NCI-H2227 treated with DMSO at 0.1 percent for 48 hours (cell line): ENCODE measurements around the gene DCUN1D2.

ENCODE experiments used
- DNase-seq: peaks from one replicate; lab custom pipeline; 2025; lab: John Stamatoyannopoulos, UW

DCUN1D2 gene

DNA sequence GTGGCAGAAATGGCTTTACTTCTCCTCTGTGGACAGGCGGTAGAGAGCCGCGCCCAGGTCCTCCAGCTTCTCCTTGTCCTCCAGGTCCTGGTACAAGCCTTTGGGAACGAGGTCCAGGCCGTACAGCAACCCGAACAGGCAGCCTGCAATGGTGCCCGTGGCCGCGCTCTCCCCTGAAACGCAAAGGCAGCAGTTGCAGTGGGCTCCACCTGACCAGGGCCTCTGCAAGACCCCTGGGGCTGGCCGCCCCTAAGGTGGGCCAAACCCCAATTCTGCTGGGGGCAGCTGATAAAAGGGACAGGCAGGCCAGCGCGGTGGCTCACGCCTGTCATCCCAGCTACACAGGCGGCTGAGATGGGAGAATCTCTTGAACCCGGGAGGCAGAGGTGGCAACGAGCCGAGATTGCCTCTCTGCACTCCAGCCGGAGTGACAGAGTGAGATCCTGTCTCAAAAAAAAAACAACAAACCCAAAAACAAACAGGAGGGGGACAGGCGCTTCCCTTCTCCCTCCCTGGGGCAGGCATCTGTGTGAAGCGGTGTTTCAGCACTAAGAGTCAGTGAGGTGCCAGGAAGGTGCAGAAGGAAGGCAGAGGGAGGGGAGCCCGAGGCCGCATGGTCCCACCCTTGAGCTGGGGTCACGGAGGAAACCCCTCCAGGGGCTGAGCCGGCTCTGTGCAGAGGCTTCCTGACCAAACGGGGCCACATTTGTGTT, 67.5 kb downstream of the DCUN1D2 start:
- no peak for DNase-seq

DNA sequence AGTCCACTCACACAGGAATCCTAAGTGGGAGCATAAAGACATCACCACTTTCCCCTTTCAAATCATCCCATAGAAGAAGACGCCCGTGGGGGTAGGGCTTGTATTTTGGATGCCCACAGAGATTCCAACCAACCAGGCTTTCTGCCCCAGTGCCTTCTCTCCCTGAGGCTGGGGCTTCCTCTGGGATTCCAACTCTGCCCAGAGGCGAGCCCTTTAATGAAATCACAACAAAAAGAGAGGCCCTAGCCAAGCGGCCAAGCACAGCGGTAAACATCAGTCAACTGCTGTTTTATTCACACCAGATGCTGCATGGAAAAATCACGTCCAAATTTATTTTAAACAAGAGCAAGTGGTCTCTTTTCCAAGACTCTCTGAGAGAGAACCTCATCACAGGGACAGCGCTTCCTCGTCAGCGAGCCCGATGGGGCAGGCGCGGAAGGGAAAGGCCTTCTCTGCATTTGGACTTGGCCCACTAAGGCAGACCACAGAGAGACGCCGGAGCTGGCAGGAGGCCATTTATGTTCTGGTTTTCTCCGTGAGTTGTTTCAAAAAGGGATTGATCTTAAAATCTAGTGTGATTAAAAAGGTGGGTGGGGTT, 68.7 kb downstream of the DCUN1D2 start:
- DNase-seq = no peak

DNA sequence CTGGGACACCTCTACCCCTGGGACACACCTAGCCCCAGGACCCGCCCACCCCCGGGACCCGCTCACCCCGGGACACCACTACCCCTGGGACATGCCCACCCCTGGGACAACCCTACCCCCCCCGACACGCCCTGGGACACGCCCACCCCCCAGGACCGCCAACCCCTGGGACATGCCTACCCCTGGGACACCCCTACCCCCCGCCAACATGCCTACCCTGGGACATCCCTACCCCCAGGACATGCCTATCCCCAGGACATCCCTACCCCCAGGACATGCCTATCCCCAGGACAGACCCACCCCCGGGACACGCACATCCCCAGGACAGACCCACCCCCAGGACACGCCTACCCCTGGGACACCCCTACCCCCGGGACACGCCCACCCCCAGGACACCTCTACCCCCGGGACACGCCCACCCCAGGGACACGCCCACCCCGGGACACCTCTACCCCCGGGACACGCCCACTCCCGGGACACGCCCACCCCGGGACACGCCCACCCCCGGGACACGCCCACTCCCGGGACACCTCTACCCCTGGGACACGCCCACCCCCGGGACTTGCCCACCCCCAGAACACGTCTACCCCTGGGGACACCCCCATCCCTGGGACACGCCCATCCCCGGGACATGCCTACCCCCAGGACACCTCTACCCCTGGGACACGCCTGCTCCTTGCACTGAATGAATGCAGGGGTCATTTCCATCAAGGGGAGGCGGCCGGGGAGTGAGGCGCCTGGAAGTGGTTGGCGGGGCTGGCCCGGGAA, 69.5 kb downstream of the DCUN1D2 start:
- DNase-seq = no peak

DNA sequence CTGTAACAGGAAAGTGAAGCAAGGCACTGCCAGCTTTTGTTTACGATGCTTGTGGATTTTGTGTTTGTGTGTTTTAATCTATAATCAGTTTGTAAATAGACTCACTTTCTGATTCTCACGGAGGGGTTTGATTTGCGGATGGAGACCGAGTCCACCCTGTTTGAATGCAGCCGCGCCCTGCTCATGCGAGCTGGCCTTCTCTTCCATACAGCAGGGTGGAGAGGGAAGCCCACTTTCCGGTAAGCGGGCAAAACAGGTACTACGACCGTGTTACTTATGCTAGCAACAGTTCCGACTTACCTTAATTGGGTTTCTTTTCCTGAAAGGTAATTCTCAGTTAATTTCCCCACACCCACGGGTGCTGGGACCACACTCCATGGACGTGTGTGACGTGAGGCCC, 70.3 kb downstream of the DCUN1D2 start:
- no peak for DNase-seq

DNA sequence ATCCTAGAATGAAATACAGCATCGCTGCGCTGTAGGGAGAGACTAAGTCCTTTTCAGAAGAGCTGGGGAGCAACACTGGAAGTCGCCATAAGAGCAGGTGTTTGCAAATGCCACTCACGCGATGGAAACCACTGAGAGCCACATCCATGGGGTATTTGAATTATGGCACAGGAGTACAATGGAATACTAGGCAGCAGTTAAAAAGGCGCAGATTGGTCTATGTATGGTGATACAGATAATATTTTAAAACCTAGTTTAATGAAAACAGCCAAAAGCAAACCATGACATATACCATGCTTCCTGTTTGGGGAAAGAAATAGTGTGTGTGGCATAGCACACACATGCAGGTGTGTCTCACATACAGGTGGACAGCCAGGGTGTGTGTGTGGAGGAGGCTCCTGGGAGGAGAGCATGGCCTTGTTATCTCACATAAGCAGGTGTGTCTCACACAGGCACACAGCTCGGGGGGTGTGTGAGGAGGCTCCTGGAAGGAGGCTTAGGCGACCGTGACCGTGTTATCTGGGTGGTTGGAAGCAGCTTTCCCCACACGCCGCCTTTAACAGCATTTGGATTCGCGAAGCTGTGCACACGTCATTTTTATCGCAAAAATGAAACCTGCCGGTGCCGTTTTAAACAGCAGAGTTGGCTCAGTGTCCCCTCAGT, 70.8 kb downstream of the DCUN1D2 start:
- no peak for DNase-seq

DNA sequence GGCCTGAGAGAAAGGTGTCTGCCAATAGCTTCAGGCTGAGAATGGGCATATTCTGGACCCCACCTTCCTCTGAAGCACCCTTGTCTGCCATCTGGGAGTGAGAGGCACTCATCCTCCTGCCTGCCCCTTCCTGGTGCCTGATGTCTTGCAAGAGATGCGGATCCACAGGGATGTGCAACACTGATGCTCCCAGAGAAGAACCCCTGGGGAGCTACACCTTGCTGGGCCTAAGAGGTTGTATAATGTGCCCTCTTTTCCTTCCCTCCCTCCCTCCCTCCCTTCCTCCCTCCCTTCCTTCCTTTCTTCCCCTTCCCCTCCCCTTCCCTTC, 71.8 kb downstream of the DCUN1D2 start:
- DNase-seq = no peak

DNA sequence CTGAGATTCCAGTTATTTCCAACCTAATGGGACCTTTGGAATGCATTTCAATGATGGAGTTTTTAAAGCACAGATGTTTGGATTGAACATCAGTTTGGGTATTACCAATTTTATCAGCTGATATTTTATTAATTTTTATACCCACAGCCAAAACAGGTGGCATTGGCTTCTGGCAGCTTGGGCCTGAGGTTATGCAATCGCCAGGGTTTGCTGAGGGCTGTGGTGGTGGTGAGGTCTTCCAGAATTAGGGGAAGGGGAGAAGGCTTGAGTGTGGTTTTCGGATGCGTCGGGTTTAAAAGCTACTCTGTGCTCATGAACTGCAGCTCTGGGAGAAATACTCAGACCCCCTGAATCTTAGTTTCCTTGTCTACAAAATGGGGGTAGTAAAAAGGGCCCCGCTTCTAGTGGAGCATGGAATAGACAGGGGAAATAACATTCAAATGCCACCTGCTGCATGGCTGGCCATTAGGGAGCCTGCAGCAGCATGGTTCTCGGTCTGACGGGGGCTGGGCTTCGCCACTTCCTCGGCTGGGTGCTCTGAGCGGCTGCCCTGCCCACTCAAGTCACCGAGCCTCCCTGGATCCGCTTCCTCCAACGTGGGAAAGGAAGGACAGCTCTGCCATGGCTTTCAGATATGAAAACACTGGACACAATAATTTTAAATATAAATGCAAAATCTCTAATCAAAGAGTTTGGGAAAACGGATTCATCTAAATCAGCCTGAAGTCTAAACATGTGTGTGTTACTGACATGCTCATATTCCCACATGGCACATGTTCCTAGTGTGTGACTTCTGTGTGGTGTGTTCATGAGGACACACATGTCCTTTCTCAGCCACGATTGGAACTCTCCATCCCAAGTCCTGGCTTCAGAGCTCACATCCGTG, 72.4 kb downstream of the DCUN1D2 start:
- no peak for DNase-seq

DNA sequence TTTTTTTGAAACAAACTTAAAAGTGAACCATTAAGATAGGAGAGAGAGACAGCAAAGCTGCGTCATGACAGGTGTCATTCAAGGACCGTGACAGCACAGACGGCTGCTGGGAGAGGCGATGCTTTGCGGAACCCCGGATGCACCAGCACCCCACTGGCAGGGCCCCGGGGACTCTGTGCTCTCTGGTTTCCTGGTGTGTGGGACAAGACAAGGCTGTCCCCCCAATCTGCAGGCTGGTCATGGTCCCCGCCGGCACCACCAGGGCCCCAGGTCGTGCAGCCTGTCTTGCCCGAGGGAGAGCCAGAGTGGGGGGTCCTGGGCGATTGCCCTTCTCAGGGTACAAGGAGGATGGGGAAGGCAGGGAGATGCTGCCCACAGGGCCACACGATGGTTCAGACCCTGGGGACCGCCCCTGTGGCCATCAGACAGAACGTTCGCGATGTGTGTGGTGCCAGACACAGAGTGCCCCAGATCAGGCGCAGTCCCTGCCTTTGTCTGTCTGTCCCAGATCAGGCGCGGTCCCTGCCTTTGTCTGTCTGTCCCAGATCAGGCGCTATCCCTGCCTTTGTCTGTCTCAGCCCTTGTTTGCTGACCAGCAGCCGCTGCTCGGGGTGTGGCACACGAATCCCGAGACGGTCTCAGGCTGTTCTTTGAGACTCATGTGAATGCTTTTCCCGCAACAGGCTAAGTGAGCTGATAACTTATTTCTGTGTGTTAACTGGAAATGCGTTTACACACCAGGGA, 73.3 kb downstream of the DCUN1D2 start:
- no peak for DNase-seq

DNA sequence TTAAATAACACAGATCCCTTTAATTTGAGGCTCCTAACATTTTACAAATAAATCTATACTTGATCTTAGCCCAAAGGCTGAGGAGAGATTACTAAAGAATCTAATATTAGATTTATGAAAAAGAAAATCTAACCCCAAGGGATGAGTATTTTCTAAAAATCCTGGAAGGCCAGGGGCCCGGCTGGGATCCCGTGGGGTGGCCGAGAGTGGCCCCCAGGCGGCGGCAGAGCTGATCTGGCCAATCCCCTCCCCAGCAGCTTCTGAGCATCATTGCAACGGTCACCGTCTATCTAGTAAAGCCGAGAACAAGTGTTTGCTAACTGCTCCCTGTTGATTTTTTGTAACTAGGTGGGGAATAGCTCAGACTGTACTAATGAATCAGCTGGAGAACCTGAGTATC, 74.7 kb downstream of the DCUN1D2 start:
- no peak for DNase-seq

DNA sequence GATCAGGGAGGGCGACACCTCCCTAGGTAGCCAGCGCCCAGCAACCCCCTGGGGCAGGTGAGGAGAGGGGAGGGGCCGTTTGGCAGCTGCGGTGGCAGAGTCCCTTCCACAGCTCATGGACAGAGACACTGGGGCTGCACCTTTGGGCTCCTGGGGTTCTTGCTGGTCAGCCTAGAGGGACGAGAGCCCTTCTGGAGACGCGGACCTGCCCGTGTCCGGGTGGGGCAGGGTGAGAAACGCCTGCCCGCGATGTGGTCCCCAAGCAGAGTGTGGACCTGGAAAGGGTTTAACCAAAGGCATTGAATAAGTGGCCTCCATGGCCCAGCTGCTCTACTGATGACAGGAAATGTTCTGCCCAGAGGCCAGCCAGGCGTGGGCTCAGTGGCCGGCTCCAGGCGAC, 75.5 kb downstream of the DCUN1D2 start:
- no peak for DNase-seq

DNA sequence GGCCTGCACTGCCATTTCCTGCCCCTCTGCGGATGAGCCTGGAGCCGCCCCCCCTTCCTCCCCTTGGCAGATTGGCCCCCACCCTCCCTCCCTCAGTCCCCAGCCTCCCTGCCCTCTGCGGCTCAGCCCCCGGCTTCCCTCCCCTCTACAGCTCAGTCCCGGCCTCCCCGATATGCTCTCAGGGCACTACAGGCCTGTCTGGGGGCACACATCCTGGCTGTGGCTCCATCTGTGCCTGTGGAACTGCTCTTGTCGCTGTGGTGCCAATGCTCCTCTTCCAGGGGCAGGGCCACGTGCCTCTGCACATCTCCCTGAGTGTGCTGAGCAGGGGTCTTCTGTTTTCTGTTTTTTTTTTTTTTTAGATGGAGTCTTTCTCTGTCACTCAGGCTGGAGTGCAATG, 76.2 kb downstream of the DCUN1D2 start:
- no peak for DNase-seq

DNA sequence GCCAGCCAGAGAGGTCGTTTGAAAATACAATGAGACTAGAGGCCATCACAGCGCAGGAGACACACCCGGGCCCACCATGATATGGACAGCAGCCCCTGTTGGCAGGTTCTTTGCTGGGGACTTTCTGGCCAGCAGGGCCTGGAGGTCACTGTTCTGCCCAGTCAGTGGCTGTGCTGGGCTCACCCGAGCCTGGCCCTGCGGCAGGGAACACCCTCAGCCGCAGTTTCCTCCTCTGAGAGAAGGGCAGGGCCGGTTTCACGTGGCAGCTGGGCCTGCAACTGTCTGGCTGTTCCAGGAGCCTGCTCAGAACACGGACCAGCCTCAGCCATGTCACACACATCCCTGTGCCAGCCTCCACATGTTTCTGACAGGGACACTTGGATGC, 76.6 kb downstream of the DCUN1D2 start:
- no peak for DNase-seq

DNA sequence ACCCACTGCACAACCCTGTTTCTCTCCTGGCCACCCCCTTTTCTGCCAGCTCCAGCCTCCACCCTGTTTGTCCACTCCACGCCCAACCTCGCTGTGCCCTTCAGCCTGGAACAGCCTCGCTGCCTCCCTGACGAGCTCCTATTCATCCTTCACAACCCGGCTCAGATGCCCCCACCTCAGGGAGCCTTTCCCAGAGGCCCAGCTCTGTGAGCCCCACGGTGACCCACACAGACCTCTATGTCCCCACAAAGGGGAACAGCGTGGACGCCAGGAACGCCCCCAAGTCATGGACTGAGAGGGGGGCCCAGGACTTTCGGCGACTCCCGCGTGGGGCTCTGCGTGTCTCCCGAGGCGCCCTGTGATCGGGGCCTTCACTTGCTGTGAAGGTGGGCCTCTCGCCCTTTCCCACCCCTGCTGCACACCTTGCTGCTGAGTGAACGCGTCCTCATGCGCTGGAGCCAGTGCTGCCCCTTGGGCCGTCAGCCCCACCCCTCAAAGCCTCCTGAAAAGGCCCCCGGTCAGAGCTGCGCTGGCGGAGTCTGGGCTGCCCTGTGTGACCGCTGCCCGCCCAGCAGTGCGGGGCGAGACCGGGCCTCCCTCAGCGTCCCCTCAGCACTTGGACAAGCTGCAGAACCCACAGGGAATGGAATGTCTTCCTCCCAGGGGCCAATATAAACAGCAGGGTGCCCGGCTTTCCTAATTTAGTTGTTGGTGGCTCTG, 77.2 kb downstream of the DCUN1D2 start:
- DNase-seq = no peak

DNA sequence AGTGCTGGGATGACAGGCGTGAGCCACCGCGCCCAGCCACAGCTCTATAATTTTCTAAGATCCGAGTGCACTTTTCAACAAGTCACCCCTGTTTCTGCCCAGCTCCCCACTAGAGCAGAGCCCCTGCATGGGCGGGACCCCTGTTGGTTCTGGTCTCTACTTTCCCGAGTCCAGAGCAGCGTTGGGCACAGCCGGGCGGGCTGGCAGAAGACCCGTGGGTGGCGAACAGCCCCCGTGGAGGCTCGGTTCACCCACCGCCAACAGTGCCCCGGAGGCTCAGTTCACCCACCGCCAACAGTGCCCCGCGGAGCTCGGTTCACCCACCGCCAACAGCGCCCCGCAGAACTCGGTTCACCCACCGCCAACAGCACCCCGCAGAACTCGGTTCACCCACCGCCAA, 78.1 kb downstream of the DCUN1D2 start:
- no peak for DNase-seq

DNA sequence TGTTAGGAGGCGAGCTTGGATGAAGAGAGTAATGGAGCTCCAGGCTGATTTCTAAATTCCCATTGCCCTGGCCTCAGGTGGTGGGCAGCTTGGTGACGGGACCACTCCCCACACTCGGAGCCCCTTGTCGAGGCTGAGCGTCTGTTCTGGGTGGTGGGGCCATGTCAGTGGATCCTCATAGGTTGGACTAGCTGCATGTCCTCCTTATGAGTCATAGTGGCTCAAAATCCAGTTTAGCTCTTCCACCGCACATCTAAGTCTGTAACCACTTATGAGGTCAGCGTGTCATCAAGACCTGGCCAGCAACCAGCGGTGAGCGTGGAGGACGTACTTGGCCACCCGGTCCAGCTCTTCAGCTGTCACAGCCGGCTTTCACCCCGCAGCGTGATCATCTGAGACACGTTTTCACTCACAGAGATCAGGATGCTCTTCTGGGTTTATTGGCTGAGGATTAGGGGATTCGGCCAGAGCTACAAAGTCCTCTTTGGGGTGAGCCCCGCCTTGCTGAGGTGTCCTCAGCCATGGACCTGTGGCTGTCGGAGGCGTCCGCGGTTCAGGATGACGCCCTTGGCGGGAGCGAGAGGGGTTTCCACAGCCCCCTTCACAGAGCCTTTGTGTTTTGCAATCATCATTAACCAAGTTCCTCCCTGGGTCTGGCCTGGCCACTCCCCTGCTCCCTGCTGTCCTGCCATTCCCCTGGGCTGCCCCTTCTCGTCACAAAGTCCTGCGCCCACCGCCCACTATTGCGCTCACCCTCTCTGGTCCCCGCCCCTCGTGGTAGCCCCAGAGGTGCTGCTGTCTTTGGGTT, 79.1 kb downstream of the DCUN1D2 start:
- no peak for DNase-seq

DNA sequence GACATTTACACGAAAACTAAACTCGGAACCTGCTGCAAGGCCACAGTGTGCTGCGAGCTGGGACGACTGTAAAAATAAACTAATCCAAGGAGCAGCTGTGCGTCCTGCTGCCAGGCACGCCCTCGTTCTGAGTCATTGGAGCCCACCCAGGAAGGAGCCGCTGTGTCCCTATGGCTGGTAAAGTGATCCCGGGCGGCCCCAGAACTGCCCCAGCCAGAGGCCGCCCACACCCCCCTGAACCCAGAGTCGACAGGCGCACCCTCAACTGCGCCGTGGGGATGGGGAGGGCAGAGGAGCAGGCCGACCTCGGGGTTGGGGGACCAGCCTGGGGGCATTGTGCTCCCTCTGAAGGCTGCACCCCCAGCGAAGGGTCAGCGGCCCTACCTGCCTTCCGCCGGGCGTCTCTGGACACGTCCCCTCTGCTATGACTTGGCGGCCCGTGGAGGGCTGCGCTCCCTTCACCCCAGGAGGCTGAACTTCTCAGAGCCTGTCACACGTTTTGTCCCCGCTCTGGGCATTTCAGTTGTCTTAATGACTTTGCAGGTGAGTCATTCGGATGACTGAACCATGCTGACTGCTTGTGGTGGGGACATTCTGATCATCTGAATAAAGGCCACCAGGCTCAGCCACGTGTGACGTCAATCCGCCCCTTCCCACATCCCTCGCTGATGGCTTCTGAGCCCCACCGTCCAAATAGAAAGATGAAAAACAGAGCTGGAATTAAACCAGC, 79.9 kb downstream of the DCUN1D2 start:
- no peak for DNase-seq

DNA sequence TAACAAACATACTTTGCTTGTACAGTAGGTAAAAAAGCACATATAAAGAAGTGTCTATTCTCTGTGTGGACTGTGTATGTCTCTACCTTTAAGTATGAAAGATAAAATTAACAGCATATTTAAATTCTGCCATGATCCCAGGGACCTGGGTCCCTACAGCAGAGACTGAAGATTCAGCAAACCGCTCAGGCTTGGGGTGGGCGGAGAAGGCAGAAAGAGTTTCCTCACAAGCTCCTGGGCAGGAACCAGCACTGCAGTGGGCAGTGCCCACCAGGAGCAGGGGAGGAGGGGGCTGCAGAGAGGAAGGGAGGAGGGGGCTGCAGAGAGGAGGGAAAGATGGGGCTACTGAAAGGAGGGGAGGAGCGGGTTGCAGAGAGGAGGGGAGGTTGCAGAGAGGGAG, 81.9 kb downstream of the DCUN1D2 start:
- no peak for DNase-seq

DNA sequence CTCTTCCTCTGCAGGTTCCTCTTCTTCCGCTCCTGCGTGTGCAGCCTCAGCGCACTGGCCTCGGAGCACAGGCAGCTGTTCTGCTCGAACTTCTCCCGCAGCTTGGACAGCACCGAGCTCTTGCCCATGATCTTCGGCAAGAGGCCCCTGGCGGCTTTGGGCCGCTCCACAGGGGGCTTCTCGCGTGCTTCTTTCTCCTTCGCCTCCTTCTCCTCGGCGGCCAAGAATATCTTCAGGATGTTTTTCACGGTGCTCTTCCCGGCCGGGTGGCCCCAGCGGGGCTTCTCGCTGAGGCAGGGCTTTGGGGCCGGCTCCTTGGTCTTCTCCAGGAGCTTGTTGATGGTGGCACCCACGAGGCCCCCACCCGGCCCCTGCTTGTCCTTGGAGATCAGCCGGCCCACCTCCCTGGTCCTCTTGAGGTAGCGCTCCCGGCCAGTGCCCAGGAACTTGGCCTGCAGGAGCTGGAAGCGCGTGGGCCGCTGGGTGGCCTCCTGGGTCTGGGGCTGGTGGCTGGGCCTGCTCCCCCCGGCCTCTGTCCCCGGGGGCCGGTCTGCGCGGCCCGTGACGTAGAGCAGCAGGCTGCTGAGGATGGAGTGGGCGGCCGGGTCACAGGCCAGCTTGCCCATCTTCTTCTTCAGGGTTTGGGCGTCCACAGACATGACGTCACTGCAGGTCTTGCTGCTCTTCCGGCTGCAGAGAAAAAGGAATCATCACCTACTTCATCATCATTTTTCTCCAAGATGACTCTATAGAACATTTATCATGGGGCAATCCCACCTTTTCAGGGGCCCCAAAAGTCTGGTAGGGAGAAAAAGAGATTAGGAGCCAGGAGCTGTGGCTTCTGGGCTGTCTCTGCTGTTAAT, 82.7 kb downstream of the DCUN1D2 start:
- no peak for DNase-seq
